WTC11 (cell line): ENCODE data around the gene MMP24. TPM values are rescaled to one million over a fixed set of nuclear protein-coding genes. Genes with fewer than 3 reads are reported as not detected.

ENCODE experiments used
- ATAC-seq: fragments of 200-7000 bp; cut with Tn5 transposase; 2 replicates; pipeline ENCODE4 v1.10.0; 2021; ENCODE audit warnings: mild to moderate bottlenecking, moderate library complexity
- CTCF ChIA-PET: fragments of 300-600 bp; sonication (Branson Sonifier 250); formaldehyde crosslinking; loops from one replicate; lab custom pipeline; 2021; ENCODE audit warnings: antibody characterized with exemption; lab: Charles Lee
- POLR2A ChIA-PET: fragments of 350-600 bp; sonication (Branson Sonifier 250); formaldehyde crosslinking; loops from one replicate; lab custom pipeline; 2021; ENCODE audit warnings: antibody characterized with exemption; lab: Charles Lee
- DNase-seq: peaks from one replicate; pipeline ENCODE4 v3.0.0; 2021; ENCODE audit warnings: low spot score
- H3K27ac Mint-ChIP-seq: 2 replicates; pipeline ENCODE4 v1.8.0; 2021; ENCODE audit warnings: mixed read lengths
- H3K27me3 Mint-ChIP-seq: 2 replicates; pipeline ENCODE4 v1.8.0; 2021; ENCODE audit warnings: low read depth, mild to moderate bottlenecking, moderate library complexity, mixed read lengths
- H3K36me3 Mint-ChIP-seq: 2 replicates; pipeline ENCODE4 v1.8.0; 2021; ENCODE audit warnings: mixed read lengths
- H3K4me1 Mint-ChIP-seq: 2 replicates; pipeline ENCODE4 v1.8.0; 2022; ENCODE audit warnings: mixed read lengths
- H3K4me3 Mint-ChIP-seq: 2 replicates; pipeline ENCODE4 v1.8.0; 2021; ENCODE audit warnings: mild to moderate bottlenecking, moderate library complexity, mixed read lengths
- H3K9me3 Mint-ChIP-seq: 2 replicates; pipeline ENCODE4 v1.8.0; 2021; ENCODE audit warnings: mixed read lengths
- EMX1 ChIP-seq: fragments of 250-450 bp; sonication (Bioruptor Pico); IDR thresholded peaks from 2 replicates; pipeline ENCODE4 v1.8.0; 2021; ENCODE audit warnings: mild to moderate bottlenecking
- ETV6 ChIP-seq: sonication (generic); formaldehyde crosslinking; IDR thresholded peaks from 2 replicates; pipeline ENCODE4 v1.8.1; 2022; ENCODE audit warnings: mild to moderate bottlenecking, missing genetic modification reagents
- FOXP1 ChIP-seq: sonication (generic); formaldehyde crosslinking; IDR thresholded peaks from 2 replicates; pipeline ENCODE4 v1.8.0; 2022; ENCODE audit warnings: missing genetic modification reagents, mild to moderate bottlenecking, moderate library complexity, borderline replicate concordance
- GTF2I ChIP-seq: fragments of 250-450 bp; sonication (Bioruptor Pico); conservative IDR thresholded peaks from 2 replicates; pipeline ENCODE4 v1.4.0; 2021; ENCODE audit warnings: mild to moderate bottlenecking
- NFATC4 ChIP-seq: fragments of 250-450 bp; sonication (Bioruptor Pico); IDR thresholded peaks from 2 replicates; pipeline ENCODE4 v1.9.0; 2021; ENCODE audit warnings: mild to moderate bottlenecking
- SMAD4 ChIP-seq: sonication (generic); formaldehyde crosslinking; IDR thresholded peaks from 2 replicates; pipeline ENCODE4 v1.8.0; 2022; ENCODE audit warnings: mild to moderate bottlenecking, missing genetic modification reagents
- SOX15 ChIP-seq: fragments of 250-450 bp; sonication (Bioruptor Pico); IDR thresholded peaks from 2 replicates; pipeline ENCODE4 v1.9.0; 2021; ENCODE audit warnings: mild to moderate bottlenecking
- SP1 ChIP-seq: sonication (generic); formaldehyde crosslinking; conservative IDR thresholded peaks from 2 replicates; pipeline ENCODE4 v1.8.1; 2022; ENCODE audit warnings: missing genetic modification reagents
- ZNF219 ChIP-seq: sonication (generic); formaldehyde crosslinking; IDR thresholded peaks from 2 replicates; pipeline ENCODE4 v1.8.0; 2023; ENCODE audit warnings: missing genetic modification reagents, mild to moderate bottlenecking, borderline replicate concordance
- total RNA-seq: library from RNA; stranded (reverse); gene quantifications from 3 replicates; pipeline ENCODE4 v1.2.3, GENCODE V29; 2021
- TF ChIP-seq, protein P1 (sequence below): sonication (generic); formaldehyde crosslinking; IDR thresholded peaks from 2 replicates; pipeline ENCODE4 v1.8.1; 2023; ENCODE audit warnings: mild to moderate bottlenecking, missing genetic modification reagents, borderline replicate concordance
- TF ChIP-seq, protein P2 (sequence below): fragments of 250-450 bp; sonication (Bioruptor Pico); IDR thresholded peaks from 2 replicates; pipeline ENCODE4 v1.9.0; 2021; ENCODE audit warnings: mild to moderate bottlenecking
- TF ChIP-seq, protein P3 (sequence below): fragments of 250-450 bp; sonication (Bioruptor Pico); IDR thresholded peaks from 2 replicates; pipeline ENCODE4 v2.1.2; 2022; ENCODE audit warnings: mild to moderate bottlenecking, moderate library complexity
- TF ChIP-seq, protein P4 (sequence below): sonication (generic); formaldehyde crosslinking; IDR thresholded peaks from 2 replicates; pipeline ENCODE4 v1.8.1; 2023; ENCODE audit warnings: mild to moderate bottlenecking, moderate library complexity, missing genetic modification reagents
- TF ChIP-seq, protein P5 (sequence below): sonication (generic); formaldehyde crosslinking; IDR thresholded peaks from 2 replicates; pipeline ENCODE4 v1.8.1; 2022; ENCODE audit warnings: mild to moderate bottlenecking, moderate library complexity, missing genetic modification reagents
- TF ChIP-seq, protein P6 (sequence below): sonication (generic); formaldehyde crosslinking; IDR thresholded peaks from 2 replicates; pipeline ENCODE4 v1.8.1; 2022; ENCODE audit warnings: mild to moderate bottlenecking, missing genetic modification reagents, moderate library complexity, borderline replicate concordance
- TF ChIP-seq, protein P7 (sequence below): sonication (generic); formaldehyde crosslinking; IDR thresholded peaks from 2 replicates; pipeline ENCODE4 v1.8.0; 2022; ENCODE audit warnings: mild to moderate bottlenecking, missing genetic modification reagents
- TF ChIP-seq, protein P8 (sequence below): sonication (generic); formaldehyde crosslinking; IDR thresholded peaks from 2 replicates; pipeline ENCODE4 v1.8.0; 2023; ENCODE audit warnings: missing genetic modification reagents

MMP24 gene
- total RNA-seq, 1 experiment from 2014 or later: 16.8 TPM

DNA sequence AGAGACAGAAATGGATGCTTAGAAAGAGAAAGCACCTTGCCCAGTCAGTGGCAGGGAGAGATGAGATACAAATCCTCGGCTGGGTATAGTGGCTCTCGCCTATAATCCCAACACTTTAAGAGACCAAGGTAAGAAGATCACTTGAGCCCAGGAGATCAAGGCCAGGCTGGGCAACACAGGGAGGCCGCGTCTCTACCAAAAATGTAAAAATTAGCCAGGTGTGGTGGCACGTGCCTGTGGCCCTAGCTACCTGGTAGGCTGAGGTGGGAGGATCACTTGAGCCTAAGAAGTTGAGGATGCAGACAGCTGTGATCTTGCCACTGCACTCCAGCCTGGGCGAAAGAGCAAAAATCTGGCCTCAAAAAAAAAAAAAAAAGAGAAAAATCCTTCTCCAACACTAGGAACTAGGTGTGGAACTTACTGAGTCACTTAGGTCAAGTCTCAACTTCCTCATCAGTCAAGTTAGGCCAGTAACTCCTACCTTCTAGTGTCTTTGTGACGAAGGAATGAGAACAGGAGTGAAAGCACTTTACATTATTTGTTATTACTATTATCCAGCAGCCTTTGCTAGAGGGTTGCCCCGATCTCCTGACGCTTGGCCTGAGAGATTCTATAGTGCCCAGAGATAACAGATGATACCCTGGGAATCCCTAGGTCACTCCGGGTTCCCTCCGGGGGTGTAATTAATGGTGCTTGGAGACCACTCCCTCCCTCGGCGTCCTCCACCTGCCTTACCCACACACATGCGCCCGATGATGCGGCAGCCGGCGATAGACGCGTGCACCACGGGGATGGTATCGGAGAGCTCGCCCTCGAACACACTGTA is 57.2 kb downstream of the MMP24 start (continued):
- TF ChIP-seq, protein P1, sequence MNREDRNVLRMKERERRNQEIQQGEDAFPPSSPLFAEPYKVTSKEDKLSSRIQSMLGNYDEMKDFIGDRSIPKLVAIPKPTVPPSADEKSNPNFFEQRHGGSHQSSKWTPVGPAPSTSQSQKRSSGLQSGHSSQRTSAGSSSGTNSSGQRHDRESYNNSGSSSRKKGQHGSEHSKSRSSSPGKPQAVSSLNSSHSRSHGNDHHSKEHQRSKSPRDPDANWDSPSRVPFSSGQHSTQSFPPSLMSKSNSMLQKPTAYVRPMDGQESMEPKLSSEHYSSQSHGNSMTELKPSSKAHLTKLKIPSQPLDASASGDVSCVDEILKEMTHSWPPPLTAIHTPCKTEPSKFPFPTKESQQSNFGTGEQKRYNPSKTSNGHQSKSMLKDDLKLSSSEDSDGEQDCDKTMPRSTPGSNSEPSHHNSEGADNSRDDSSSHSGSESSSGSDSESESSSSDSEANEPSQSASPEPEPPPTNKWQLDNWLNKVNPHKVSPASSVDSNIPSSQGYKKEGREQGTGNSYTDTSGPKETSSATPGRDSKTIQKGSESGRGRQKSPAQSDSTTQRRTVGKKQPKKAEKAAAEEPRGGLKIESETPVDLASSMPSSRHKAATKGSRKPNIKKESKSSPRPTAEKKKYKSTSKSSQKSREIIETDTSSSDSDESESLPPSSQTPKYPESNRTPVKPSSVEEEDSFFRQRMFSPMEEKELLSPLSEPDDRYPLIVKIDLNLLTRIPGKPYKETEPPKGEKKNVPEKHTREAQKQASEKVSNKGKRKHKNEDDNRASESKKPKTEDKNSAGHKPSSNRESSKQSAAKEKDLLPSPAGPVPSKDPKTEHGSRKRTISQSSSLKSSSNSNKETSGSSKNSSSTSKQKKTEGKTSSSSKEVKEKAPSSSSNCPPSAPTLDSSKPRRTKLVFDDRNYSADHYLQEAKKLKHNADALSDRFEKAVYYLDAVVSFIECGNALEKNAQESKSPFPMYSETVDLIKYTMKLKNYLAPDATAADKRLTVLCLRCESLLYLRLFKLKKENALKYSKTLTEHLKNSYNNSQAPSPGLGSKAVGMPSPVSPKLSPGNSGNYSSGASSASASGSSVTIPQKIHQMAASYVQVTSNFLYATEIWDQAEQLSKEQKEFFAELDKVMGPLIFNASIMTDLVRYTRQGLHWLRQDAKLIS (CRISPR knock-in tag): no peak
- TF ChIP-seq FOXP1 (CRISPR knock-in tag) (no peak), GTF2I (CRISPR knock-in tag) (no peak), NFATC4 (no peak)
- TF ChIP-seq, protein P2, sequence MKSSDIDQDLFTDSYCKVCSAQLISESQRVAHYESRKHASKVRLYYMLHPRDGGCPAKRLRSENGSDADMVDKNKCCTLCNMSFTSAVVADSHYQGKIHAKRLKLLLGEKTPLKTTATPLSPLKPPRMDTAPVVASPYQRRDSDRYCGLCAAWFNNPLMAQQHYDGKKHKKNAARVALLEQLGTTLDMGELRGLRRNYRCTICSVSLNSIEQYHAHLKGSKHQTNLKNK: no peak
- TF ChIP-seq, protein P3, sequence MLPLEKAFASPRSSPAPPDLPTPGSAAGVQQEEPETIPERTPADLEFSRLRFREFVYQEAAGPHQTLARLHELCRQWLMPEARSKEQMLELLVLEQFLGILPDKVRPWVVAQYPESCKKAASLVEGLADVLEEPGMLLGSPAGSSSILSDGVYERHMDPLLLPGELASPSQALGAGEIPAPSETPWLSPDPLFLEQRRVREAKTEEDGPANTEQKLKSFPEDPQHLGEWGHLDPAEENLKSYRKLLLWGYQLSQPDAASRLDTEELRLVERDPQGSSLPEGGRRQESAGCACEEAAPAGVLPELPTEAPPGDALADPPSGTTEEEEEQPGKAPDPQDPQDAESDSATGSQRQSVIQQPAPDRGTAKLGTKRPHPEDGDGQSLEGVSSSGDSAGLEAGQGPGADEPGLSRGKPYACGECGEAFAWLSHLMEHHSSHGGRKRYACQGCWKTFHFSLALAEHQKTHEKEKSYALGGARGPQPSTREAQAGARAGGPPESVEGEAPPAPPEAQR (CRISPR knock-in tag): no peak

DNA sequence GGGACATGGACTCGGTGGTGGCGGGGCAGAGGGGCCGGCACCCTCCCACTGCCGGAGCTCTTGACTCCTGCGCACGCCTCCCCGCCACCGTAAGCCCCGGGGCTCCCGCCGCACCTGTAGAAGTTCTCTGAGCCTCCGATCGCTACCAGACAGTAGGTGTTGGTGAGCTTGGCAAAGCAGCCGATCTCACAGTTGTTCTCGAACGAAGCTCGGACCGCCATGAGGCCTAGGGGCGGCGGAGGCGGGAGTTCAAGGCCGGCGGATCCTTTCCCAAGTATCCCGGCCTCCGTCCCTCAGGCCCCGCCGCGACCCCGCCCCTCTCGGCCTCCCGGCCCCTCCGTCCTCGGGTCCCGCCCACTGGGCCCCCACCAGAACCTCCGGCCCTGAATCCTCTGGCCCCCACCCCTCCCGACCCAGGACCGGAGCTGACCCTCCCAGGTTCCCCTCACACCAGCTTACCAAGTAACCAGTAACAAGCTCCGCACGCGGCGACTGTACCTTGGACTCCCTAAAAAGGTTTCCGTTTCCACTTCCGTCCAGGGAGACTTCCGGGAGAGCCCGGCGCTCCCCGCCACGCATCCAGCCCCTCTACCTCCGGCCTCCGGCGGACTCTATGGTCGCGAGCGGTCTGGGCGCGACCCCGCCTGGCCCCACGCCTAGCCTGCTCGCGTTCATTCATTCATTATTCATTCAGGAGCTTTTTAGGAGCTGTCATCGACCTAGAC is 57.9 kb downstream of the MMP24 start, which contains the start of gene EIF6:
TSS of gene EIF6 (minus strand) at position 506 of the 725 bp plus-strand sequence. CDS start at position 221, 285 bp downstream.
- Mint-ChIP-seq H3K27me3 (no peaks in the 10 kb centered on the region; the same call in 1 of the 2 replicates), H3K36me3 (peaks cover 23% of the 10 kb centered on the region), H3K4me3 (peak within 1 kb of the TSS; percentile 94), H3K4me1 (peaks cover 18% of the 10 kb centered on the region), H3K9me3 (no peaks in the 10 kb centered on the region), H3K27ac (peak within 1 kb of the TSS; percentile 84)
- DNase-seq (peak; percentile 89), ATAC-seq (peak; percentile 91)
- CTCF ChIA-PET: interaction anchor here (0.7 to 2.4 kb wide), 10 partner anchors 11 to 301 kb away, joined by 3 to 14 read pairs (median 4); no protein-coding TSS in a partner anchor
- POLR2A ChIA-PET: interaction anchor here (0.6 to 2.0 kb wide), 8 partner anchors 9 to 1913 kb away, joined by 3 to 12 read pairs (median 4); partner anchors contain the start of genes CEP250 and EDEM2
- TF ChIP-seq, protein P4, sequence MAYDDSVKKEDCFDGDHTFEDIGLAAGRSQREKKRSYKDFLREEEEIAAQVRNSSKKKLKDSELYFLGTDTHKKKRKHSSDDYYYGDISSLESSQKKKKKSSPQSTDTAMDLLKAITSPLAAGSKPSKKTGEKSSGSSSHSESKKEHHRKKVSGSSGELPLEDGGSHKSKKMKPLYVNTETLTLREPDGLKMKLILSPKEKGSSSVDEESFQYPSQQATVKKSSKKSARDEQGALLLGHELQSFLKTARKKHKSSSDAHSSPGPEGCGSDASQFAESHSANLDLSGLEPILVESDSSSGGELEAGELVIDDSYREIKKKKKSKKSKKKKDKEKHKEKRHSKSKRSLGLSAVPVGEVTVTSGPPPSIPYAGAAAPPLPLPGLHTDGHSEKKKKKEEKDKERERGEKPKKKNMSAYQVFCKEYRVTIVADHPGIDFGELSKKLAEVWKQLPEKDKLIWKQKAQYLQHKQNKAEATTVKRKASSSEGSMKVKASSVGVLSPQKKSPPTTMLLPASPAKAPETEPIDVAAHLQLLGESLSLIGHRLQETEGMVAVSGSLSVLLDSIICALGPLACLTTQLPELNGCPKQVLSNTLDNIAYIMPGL (CRISPR knock-in tag): peak; percentile 34
- TF ChIP-seq SMAD4 (CRISPR knock-in tag): no peak
- TF ChIP-seq EMX1 (CRISPR knock-in tag): no peak; the same call in 1 of the 2 replicates
- TF ChIP-seq GTF2I (CRISPR knock-in tag): no peak
- TF ChIP-seq SOX15 (CRISPR knock-in tag): no peak
- TF ChIP-seq, protein P5, sequence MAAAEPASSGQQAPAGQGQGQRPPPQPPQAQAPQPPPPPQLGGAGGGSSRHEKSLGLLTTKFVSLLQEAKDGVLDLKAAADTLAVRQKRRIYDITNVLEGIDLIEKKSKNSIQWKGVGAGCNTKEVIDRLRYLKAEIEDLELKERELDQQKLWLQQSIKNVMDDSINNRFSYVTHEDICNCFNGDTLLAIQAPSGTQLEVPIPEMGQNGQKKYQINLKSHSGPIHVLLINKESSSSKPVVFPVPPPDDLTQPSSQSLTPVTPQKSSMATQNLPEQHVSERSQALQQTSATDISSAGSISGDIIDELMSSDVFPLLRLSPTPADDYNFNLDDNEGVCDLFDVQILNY (CRISPR knock-in tag): no peak
- TF ChIP-seq SP1 (CRISPR knock-in tag): peak; percentile 57
- peak; percentile 47; the same call in 1 of the 2 replicates for TF ChIP-seq ETV6 (CRISPR knock-in tag)
- TF ChIP-seq, protein P6, sequence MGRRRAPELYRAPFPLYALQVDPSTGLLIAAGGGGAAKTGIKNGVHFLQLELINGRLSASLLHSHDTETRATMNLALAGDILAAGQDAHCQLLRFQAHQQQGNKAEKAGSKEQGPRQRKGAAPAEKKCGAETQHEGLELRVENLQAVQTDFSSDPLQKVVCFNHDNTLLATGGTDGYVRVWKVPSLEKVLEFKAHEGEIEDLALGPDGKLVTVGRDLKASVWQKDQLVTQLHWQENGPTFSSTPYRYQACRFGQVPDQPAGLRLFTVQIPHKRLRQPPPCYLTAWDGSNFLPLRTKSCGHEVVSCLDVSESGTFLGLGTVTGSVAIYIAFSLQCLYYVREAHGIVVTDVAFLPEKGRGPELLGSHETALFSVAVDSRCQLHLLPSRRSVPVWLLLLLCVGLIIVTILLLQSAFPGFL (CRISPR knock-in tag): peak; percentile 62; the same call in 1 of the 2 replicates
- TF ChIP-seq ZNF219 (CRISPR knock-in tag): no peak
- TF ChIP-seq, protein P1 (CRISPR knock-in tag): no peak
- TF ChIP-seq, protein P7, sequence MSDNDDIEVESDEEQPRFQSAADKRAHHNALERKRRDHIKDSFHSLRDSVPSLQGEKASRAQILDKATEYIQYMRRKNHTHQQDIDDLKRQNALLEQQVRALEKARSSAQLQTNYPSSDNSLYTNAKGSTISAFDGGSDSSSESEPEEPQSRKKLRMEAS (CRISPR knock-in tag): peak; percentile 64
- TF ChIP-seq, protein P8, sequence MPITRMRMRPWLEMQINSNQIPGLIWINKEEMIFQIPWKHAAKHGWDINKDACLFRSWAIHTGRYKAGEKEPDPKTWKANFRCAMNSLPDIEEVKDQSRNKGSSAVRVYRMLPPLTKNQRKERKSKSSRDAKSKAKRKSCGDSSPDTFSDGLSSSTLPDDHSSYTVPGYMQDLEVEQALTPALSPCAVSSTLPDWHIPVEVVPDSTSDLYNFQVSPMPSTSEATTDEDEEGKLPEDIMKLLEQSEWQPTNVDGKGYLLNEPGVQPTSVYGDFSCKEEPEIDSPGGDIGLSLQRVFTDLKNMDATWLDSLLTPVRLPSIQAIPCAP (CRISPR knock-in tag): 0 out of 2 replicates have a peak, but pooled peaks have one; percentile 35
- TF ChIP-seq FOXP1 (CRISPR knock-in tag): 0 out of 2 replicates have a peak, but pooled peaks have one; percentile 39
